ENCODE results near the gene DOK5.
A peak's percentile ranks its signal among the peaks of the same experiment; 100 is the strongest.

Gene DOK5

GRCh38 chr20:54566031-54566688, 90.8 kb downstream of the DOK5 start:
- no peak for DNase-seq (ENCODE audit: low spot score)
- Histone ChIP-seq H3K27ac (no peak overlapping the region), H3K4me3 (no peak overlapping the region)
- TF ChIP-seq, protein P1, sequence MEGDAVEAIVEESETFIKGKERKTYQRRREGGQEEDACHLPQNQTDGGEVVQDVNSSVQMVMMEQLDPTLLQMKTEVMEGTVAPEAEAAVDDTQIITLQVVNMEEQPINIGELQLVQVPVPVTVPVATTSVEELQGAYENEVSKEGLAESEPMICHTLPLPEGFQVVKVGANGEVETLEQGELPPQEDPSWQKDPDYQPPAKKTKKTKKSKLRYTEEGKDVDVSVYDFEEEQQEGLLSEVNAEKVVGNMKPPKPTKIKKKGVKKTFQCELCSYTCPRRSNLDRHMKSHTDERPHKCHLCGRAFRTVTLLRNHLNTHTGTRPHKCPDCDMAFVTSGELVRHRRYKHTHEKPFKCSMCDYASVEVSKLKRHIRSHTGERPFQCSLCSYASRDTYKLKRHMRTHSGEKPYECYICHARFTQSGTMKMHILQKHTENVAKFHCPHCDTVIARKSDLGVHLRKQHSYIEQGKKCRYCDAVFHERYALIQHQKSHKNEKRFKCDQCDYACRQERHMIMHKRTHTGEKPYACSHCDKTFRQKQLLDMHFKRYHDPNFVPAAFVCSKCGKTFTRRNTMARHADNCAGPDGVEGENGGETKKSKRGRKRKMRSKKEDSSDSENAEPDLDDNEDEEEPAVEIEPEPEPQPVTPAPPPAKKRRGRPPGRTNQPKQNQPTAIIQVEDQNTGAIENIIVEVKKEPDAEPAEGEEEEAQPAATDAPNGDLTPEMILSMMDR (IDR thresholded peaks at IDR 0.05), result no peak

- Histone ChIP-seq H3K4me3 (no peak overlapping the region), H3K27ac (no peak overlapping the region)
- TF ChIP-seq, protein P1 (IDR thresholded peaks at IDR 0.05), result no peak
- DNase-seq (ENCODE audit: low spot score), result no peak
Measured at GRCh38 chr20:54570561-54570960, 95.2 kb downstream of the DOK5 start.

DNA sequence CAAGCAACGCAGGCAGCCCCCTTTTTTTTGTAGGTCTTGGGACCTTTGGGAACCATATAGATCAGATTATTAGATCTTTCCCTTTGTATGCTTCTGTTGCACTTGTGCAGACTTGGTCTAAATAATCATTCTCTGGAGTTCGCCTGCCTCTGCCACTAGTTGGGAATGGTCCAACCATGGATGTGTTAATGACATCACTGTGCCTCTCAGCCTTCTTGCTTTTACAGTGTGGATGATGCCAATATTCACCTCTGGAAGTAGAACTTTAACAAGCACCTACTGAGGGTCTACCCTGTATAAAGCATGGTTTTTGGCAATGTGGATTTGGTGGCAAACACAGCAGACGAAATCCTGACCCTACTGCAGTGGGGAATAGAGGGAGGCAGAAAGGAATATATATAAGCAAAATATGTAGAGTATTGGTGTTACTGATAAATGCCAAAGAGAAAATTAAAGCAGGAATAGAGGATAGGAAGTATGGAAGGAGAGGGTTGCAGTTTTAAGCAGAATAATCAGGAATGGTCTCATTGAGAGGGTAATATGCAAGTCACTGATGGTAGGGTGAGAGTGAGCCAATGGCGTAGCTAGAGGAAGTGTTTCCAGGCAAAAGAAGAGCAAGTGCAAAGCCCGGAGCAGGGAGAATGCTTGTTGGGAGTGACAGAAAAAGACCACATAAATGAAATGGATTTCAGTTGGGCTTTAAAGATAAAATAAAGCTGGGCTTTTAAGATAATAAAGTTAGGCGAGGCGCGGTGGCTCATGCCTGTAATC, 97.5 kb downstream of the DOK5 start:
- TF ChIP-seq, protein P1 (IDR thresholded peaks at IDR 0.05), result no peak

DNA sequence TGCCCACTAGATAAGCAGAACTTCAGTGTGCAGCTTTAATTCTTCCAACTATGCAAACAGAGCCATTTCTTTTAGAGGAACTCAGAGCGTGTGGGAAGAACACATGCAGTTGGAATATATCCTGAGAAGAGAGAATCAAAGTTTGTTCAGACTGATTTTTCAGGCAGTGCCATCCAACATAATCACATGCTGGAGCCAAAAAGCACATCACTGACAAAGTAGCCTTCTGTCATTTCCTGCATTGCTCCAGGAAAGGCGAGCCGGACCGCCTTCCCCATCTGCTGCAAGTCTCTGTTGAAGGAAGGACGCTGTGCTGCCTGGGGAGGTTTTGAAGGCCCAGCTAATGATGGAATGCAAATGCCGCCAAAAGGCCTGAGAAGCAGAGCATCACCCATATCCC, 98.4 kb downstream of the DOK5 start:
- TF ChIP-seq, protein P1 (IDR thresholded peaks at IDR 0.05), result no peak
- Histone ChIP-seq H3K4me3 (peak overlapping the region; percentile 30), H3K27ac (no peak overlapping the region)
- no peak for DNase-seq (ENCODE audit: low spot score)

More for the DNA sequence above, 97.5 kb downstream of the DOK5 start:
- Histone ChIP-seq H3K27ac (no peak overlapping the region), H3K4me3 (no peak overlapping the region)
- no peak for DNase-seq (ENCODE audit: low spot score)

DNA sequence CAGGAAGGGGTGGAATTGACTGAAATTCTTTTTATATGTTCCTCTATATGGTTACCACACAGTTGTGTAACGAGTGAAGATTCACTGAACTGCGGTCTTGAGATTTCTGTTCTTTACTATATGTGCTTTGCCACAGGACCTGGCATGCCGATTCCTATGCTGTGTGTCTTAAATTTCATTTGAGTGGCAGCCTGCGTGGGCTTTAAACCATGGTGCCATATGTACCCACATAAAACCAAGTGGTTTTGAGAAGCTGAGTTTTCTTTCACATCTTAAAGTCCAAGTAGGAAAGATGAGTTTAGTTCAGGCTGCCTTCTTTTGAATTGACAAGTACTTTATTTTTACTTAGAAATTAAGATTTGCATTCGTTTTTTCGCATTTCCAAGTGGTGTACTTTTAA, 101.1 kb downstream of the DOK5 start:
- no peak overlapping the region for H3K27ac ChIP-seq
- no peak overlapping the region for H3K4me3 ChIP-seq
- no peak for DNase-seq (ENCODE audit: low spot score)
- TF ChIP-seq, protein P1 (IDR thresholded peaks at IDR 0.05), result no peak

DNA sequence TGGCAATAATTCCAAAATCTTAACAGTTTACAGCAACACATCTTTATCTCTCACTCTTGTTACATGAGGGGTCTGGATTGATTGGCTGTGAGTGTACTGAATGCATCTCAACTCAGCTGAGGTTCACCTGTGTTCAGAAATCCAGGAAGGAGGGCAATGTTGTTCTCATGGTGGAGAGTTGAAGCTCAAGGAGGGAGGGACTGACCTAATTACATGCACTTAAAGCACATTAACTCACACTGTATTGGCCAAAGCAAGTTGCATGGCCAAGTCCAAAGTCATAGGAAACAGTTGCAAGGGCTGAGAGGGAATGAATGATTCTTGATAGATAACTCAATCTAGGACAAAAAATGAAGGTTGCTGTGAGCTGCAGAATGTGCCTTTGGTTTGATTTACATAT, 102.2 kb downstream of the DOK5 start:
- H3K4me3 ChIP-seq, result no peak overlapping the region
- TF ChIP-seq, protein P1 (IDR thresholded peaks at IDR 0.05), result no peak

DNA sequence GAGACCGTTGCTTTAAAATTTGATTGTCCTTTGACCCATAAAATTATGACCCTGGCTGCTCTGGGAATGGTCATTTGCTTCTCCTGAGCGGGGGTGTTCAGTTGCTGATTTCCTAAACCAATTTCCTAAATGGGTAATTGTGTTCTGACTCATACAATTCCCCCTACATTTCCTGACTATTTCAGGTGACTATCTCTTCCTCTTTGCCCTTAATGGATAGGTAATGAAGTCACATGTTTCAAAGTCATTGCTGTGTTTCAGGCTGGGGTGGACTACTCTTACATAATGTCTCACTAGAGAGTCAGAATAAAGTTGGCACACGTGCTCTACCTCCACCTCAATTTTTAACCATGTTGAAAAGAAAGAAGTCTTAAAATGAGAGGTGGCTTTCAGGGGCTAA, 109.8 kb downstream of the DOK5 start:
- Histone ChIP-seq H3K4me3 (no peak overlapping the region), H3K27ac (no peak overlapping the region)
- TF ChIP-seq, protein P1 (IDR thresholded peaks at IDR 0.05), result no peak
- no peak for DNase-seq (ENCODE audit: low spot score)

More for the DNA sequence above, 102.2 kb downstream of the DOK5 start:
- DNase-seq (ENCODE audit: low spot score), result no peak
- H3K27ac ChIP-seq, result no peak overlapping the region

Data from coronary artery (tissue), 2 donors.